ENCODE measurements around the gene MUC12.
"Not testable (repeated sequence)": the region's sequence is repeated elsewhere in the genome, so short reads cannot be mapped to it uniquely, and the experiment has no call there.

Gene MUC12

GRCh38 chr7:101060992-101061391 is 91.6 kb downstream of the MUC12 start:
- Histone ChIP-seq H4K20me1 (ENCODE audit: insufficient read depth) (no peaks in the 10 kb centered on the region), H3K4me1 (ENCODE audit: low read depth, poor library complexity, severe bottlenecking) (no peaks in the 10 kb centered on the region), H2AFZ (ENCODE audit: low read depth) (no peak overlapping the region), H3K9ac (no peak overlapping the region), H3K4me3 (IDR thresholded peaks at IDR 0.05; ENCODE audit: insufficient read depth, low read depth, low read length) (no peak overlapping the region), H3K36me3 (ENCODE audit: insufficient read depth) (no peaks in the 10 kb centered on the region), H3K27me3 (ENCODE audit: insufficient read depth, low read depth) (peaks cover 100% of the 10 kb centered on the region), H3K4me2 (no peak overlapping the region), H3K79me2 (ENCODE audit: insufficient read depth, low read depth) (no peaks in the 10 kb centered on the region), H3K27ac (no peak overlapping the region)
- TF ChIP-seq, protein P1, sequence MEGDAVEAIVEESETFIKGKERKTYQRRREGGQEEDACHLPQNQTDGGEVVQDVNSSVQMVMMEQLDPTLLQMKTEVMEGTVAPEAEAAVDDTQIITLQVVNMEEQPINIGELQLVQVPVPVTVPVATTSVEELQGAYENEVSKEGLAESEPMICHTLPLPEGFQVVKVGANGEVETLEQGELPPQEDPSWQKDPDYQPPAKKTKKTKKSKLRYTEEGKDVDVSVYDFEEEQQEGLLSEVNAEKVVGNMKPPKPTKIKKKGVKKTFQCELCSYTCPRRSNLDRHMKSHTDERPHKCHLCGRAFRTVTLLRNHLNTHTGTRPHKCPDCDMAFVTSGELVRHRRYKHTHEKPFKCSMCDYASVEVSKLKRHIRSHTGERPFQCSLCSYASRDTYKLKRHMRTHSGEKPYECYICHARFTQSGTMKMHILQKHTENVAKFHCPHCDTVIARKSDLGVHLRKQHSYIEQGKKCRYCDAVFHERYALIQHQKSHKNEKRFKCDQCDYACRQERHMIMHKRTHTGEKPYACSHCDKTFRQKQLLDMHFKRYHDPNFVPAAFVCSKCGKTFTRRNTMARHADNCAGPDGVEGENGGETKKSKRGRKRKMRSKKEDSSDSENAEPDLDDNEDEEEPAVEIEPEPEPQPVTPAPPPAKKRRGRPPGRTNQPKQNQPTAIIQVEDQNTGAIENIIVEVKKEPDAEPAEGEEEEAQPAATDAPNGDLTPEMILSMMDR (conservative IDR thresholded peaks at IDR 0.05; ENCODE audit: low read depth, low read length): no peak

- not testable (repeated sequence) for H2AFZ ChIP-seq (ENCODE audit: low read depth); H3K4me3 ChIP-seq (IDR thresholded peaks at IDR 0.05; ENCODE audit: insufficient read depth, low read depth, low read length); H3K4me2 ChIP-seq; H3K9ac ChIP-seq; H3K79me2 ChIP-seq (ENCODE audit: insufficient read depth, low read depth); H4K20me1 ChIP-seq (ENCODE audit: insufficient read depth); H3K4me1 ChIP-seq (ENCODE audit: low read depth, poor library complexity, severe bottlenecking); H3K36me3 ChIP-seq (ENCODE audit: insufficient read depth); H3K27ac ChIP-seq
- H3K27me3 ChIP-seq (ENCODE audit: insufficient read depth, low read depth): peaks cover 97% of the 10 kb centered on the region
Observed at GRCh38 chr7:101064176-101064550, 94.8 kb downstream of the MUC12 start.

DNA sequence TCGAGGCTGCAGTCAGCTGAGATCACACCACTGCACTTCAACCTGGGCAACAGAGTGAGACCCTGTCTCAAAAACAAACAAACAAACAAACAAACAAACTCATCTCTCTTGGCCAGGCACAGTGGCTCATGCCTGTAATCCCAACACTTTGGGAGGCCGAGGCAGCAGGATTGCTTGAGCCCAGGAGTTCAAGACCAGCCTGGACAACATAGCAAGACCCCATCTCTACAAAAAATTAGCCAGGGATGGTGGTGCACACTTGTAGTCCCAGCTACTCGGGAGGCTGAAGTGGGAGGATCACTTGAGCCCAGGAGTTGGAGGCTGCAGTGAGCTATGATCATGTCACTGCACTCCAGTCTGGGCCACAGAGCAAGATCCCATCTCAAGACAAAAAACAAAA is 95.8 kb downstream of the MUC12 start:
- H2AFZ ChIP-seq (ENCODE audit: low read depth); H3K9ac ChIP-seq; H3K27ac ChIP-seq; H3K4me3 ChIP-seq (IDR thresholded peaks at IDR 0.05; ENCODE audit: insufficient read depth, low read depth, low read length); H3K4me2 ChIP-seq; H3K4me1 ChIP-seq (ENCODE audit: low read depth, poor library complexity, severe bottlenecking); H3K36me3 ChIP-seq (ENCODE audit: insufficient read depth); H3K79me2 ChIP-seq (ENCODE audit: insufficient read depth, low read depth); H4K20me1 ChIP-seq (ENCODE audit: insufficient read depth): not testable (repeated sequence)
- H3K27me3 ChIP-seq (ENCODE audit: insufficient read depth, low read depth): peaks cover 96% of the 10 kb centered on the region

DNA sequence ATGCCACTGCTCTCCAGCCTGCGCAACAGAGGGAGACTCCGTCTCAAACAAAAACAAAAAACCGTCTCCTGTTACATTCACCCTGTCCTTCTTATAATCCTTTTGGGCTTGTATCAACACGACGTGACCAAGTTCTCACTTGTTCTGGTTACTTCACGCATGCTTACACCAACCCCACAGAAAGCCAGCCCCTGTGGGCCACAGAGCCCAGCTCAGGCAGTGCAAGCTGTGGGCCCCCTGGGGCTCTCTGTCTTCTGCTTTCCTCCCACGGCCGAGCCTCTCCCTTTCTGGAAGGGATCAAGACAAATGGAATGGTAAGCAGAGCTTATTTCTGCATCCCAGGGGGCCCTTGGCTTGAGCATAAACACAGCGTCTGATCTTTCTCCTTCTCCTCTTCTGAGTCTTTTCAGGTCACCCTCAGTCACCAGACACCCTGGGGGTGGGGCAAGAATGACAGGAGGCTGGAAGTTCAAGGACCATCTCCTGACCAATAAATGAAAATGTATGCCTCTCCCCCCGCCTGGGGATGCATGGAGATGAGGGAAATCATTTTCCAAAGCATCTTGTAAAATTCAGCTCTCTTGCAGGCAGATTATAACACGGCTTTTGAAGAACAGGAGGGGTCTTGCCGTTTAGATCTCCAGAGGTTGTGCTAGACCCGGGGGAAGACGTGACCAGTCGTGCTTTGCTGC is 96.9 kb downstream of the MUC12 start:
- no peak overlapping the region for H3K9ac ChIP-seq
- TF ChIP-seq, protein P1 (conservative IDR thresholded peaks at IDR 0.05; ENCODE audit: low read depth, low read length): no peak
- no peak overlapping the region for H2AFZ ChIP-seq (ENCODE audit: low read depth)
- no peaks in the 10 kb centered on the region for H3K79me2 ChIP-seq (ENCODE audit: insufficient read depth, low read depth)
- no peak overlapping the region for H3K4me2 ChIP-seq
- peaks cover 96% of the 10 kb centered on the region for H3K27me3 ChIP-seq (ENCODE audit: insufficient read depth, low read depth)
- no peaks in the 10 kb centered on the region for H3K4me1 ChIP-seq (ENCODE audit: low read depth, poor library complexity, severe bottlenecking)
- no peak overlapping the region for H3K27ac ChIP-seq
- no peaks in the 10 kb centered on the region for H3K36me3 ChIP-seq (ENCODE audit: insufficient read depth)
- no peak overlapping the region for H3K4me3 ChIP-seq (IDR thresholded peaks at IDR 0.05; ENCODE audit: insufficient read depth, low read depth, low read length)
- no peaks in the 10 kb centered on the region for H4K20me1 ChIP-seq (ENCODE audit: insufficient read depth)

DNA sequence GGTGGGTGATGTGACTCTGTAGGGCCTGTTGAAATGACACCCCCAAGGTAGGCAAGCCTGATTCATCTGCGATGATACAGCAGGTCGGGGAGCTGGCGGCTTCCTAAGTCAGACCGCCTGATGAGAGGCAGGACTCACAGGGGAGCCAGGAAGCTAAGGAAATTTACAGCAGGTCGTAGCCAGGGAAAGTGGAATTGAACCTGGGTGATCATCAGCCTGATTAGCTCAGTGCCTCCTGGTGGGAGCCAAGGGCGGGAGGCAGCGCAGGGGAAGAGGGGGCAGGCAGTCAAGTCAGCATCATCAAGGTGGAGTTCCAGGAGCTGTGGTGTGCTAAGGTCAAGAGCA is 97.4 kb downstream of the MUC12 start:
- H4K20me1 ChIP-seq (ENCODE audit: insufficient read depth): no peaks in the 10 kb centered on the region
- H3K9ac ChIP-seq: no peak overlapping the region
- H3K4me1 ChIP-seq (ENCODE audit: low read depth, poor library complexity, severe bottlenecking): no peaks in the 10 kb centered on the region
- peaks cover 96% of the 10 kb centered on the region for H3K27me3 ChIP-seq (ENCODE audit: insufficient read depth, low read depth)
- H3K4me3 ChIP-seq (IDR thresholded peaks at IDR 0.05; ENCODE audit: insufficient read depth, low read depth, low read length): no peak overlapping the region
- H2AFZ ChIP-seq (ENCODE audit: low read depth): no peak overlapping the region
- no peak overlapping the region for H3K4me2 ChIP-seq
- TF ChIP-seq, protein P1 (conservative IDR thresholded peaks at IDR 0.05; ENCODE audit: low read depth, low read length): no peak
- H3K79me2 ChIP-seq (ENCODE audit: insufficient read depth, low read depth): no peaks in the 10 kb centered on the region
- no peaks in the 10 kb centered on the region for H3K36me3 ChIP-seq (ENCODE audit: insufficient read depth)
- no peak overlapping the region for H3K27ac ChIP-seq
